HCT116 (cell line): ENCODE data around the gene POPDC2.

Experiments
- ATF3 ChIP-seq: IDR thresholded peaks from 2 replicates; pipeline ENCODE4 v1.6.1; 2012
- CBX3 ChIP-seq: IDR thresholded peaks from 2 replicates; pipeline ENCODE4 v1.6.1; 2012; ENCODE audit warnings: low read depth
- CEBPB ChIP-seq: IDR thresholded peaks from 2 replicates; pipeline ENCODE4 v1.6.1; 2012; ENCODE audit warnings: low read depth
- JUND ChIP-seq: IDR thresholded peaks from 2 replicates; pipeline ENCODE4 v1.6.1; 2012
- MAX ChIP-seq: IDR thresholded peaks from 2 replicates; pipeline ENCODE4 v1.6.1; 2012
- POLR2A ChIP-seq: IDR thresholded peaks from 2 replicates; pipeline ENCODE4 v1.7.0; 2011; ENCODE audit warnings: borderline replicate concordance; ENCODE audit not compliant: insufficient read depth, insufficient read length; ENCODE audit errors: extremely low read depth
- POLR2AphosphoS5 ChIP-seq: IDR thresholded peaks from 2 replicates; pipeline ENCODE4 v1.6.1; 2011; ENCODE audit warnings: mild to moderate bottlenecking, low read depth, low read length, moderate library complexity
- SIN3A ChIP-seq: IDR thresholded peaks from 2 replicates; pipeline ENCODE4 v1.6.1; 2012; ENCODE audit warnings: low read depth
- TCF7L2 ChIP-seq: IDR thresholded peaks from 2 replicates; pipeline ENCODE4 v1.7.0; 2011; ENCODE audit warnings: borderline replicate concordance, inconsistent platforms; ENCODE audit not compliant: insufficient read depth, insufficient read length; ENCODE audit errors: extremely low read depth
- YY1 ChIP-seq: IDR thresholded peaks from 2 replicates; pipeline ENCODE4 v1.6.1; 2011; ENCODE audit warnings: low read length, low read depth, moderate library complexity, mild to moderate bottlenecking; ENCODE audit not compliant: insufficient replicate concordance; ENCODE audit errors: extremely low read depth
- TF ChIP-seq, protein P1 (sequence below), 3 experiments: fragments of 200-600 bp in 1 of 3; sonication (generic) in 1 of 3; IDR thresholded peaks in 2 of 3; conservative IDR thresholded peaks in 1 of 3; 2 replicates each; pipeline ENCODE4 v1.5.1; 2012 to 2017; ENCODE audit warnings: low read depth in 2 of 3, low read length in 2 of 3, antibody characterized with exemption in 1 of 3, borderline replicate concordance in 1 of 3, control low read depth in 1 of 3, mild to moderate bottlenecking in 1 of 3, mixed read lengths in 1 of 3, mixed run types in 1 of 3, moderate library complexity in 1 of 3; ENCODE audit not compliant: insufficient read depth in 1 of 3
- TF ChIP-seq, protein P2 (sequence below): IDR thresholded peaks from 2 replicates; pipeline ENCODE4 v1.6.1; 2012; ENCODE audit warnings: low read depth

- no peak for TF ChIP-seq TCF7L2
- TF ChIP-seq, protein P1, sequence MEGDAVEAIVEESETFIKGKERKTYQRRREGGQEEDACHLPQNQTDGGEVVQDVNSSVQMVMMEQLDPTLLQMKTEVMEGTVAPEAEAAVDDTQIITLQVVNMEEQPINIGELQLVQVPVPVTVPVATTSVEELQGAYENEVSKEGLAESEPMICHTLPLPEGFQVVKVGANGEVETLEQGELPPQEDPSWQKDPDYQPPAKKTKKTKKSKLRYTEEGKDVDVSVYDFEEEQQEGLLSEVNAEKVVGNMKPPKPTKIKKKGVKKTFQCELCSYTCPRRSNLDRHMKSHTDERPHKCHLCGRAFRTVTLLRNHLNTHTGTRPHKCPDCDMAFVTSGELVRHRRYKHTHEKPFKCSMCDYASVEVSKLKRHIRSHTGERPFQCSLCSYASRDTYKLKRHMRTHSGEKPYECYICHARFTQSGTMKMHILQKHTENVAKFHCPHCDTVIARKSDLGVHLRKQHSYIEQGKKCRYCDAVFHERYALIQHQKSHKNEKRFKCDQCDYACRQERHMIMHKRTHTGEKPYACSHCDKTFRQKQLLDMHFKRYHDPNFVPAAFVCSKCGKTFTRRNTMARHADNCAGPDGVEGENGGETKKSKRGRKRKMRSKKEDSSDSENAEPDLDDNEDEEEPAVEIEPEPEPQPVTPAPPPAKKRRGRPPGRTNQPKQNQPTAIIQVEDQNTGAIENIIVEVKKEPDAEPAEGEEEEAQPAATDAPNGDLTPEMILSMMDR (IDR thresholded peaks at IDR 0.05 in 2 of 3, conservative IDR thresholded peaks at IDR 0.05 in 1 of 3; ENCODE audit: borderline replicate concordance in 1 of 3, insufficient read depth in 1 of 3, low read depth in 2 of 3, low read length in 2 of 3) = no peak
- no peak for TF ChIP-seq CEBPB
- TF ChIP-seq POLR2A = no peak
- TF ChIP-seq YY1 = no peak
- TF ChIP-seq JUND = no peak
- no peak for TF ChIP-seq SIN3A
- no peak for TF ChIP-seq CBX3
- TF ChIP-seq ATF3 = no peak
- no peak for TF ChIP-seq POLR2AphosphoS5
- no peak for TF ChIP-seq MAX
- TF ChIP-seq, protein P2, sequence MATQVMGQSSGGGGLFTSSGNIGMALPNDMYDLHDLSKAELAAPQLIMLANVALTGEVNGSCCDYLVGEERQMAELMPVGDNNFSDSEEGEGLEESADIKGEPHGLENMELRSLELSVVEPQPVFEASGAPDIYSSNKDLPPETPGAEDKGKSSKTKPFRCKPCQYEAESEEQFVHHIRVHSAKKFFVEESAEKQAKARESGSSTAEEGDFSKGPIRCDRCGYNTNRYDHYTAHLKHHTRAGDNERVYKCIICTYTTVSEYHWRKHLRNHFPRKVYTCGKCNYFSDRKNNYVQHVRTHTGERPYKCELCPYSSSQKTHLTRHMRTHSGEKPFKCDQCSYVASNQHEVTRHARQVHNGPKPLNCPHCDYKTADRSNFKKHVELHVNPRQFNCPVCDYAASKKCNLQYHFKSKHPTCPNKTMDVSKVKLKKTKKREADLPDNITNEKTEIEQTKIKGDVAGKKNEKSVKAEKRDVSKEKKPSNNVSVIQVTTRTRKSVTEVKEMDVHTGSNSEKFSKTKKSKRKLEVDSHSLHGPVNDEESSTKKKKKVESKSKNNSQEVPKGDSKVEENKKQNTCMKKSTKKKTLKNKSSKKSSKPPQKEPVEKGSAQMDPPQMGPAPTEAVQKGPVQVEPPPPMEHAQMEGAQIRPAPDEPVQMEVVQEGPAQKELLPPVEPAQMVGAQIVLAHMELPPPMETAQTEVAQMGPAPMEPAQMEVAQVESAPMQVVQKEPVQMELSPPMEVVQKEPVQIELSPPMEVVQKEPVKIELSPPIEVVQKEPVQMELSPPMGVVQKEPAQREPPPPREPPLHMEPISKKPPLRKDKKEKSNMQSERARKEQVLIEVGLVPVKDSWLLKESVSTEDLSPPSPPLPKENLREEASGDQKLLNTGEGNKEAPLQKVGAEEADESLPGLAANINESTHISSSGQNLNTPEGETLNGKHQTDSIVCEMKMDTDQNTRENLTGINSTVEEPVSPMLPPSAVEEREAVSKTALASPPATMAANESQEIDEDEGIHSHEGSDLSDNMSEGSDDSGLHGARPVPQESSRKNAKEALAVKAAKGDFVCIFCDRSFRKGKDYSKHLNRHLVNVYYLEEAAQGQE = no peak
Measured at GRCh38 chr3:119635719-119636118, 24.7 kb downstream of the POPDC2 start.
